ENCODE results near the gene AKAIN1. TPM values are rescaled to one million over a fixed set of nuclear protein-coding genes. Genes with fewer than 3 reads are reported as not detected.

Gene AKAIN1
- polyA plus RNA-seq, 1 donor from 2014 or later, result not detected

GRCh38 chr18:5097116-5097703 is 99.8 kb downstream of the AKAIN1 start:
- Histone ChIP-seq H3F3A (ENCODE audit: insufficient read depth, low read length, poor library complexity, severe bottlenecking) (no peaks in the 10 kb centered on the region), H3K4me3 (ENCODE audit: low read length) (no peak overlapping the region), H3K27ac (ENCODE audit: low read length) (no peak overlapping the region), H3K36me3 (ENCODE audit: insufficient read depth, low read length) (no peaks in the 10 kb centered on the region), H3K4me2 (ENCODE audit: low read length) (no peak overlapping the region), H3K79me2 (replicated peaks; ENCODE audit: insufficient read depth, low read length) (no peaks in the 10 kb centered on the region), H3K27me3 (ENCODE audit: insufficient read depth, low read depth, low read length) (no peaks in the 10 kb centered on the region), H3K9me2 (ENCODE audit: insufficient read depth, low read length) (no peaks in the 10 kb centered on the region), H3K9ac (ENCODE audit: low read length) (no peak overlapping the region), H3K9me3 (ENCODE audit: low read length) (no peaks in the 10 kb centered on the region), H4K20me1 (ENCODE audit: insufficient read depth) (no peaks in the 10 kb centered on the region), H2AFZ (ENCODE audit: low read depth, low read length) (no peak overlapping the region)
- TF ChIP-seq EP300 (conservative IDR thresholded peaks at IDR 0.05; ENCODE audit: poor library complexity, severe bottlenecking) (no peak), CTCF (IDR thresholded peaks at IDR 0.05; ENCODE audit: poor library complexity, severe bottlenecking) (no peak), RAD21 (conservative IDR thresholded peaks at IDR 0.05) (no peak), MXI1 (conservative IDR thresholded peaks at IDR 0.05; ENCODE audit: poor library complexity, severe bottlenecking) (no peak), EZH2 (IDR thresholded peaks at IDR 0.05; ENCODE audit: borderline replicate concordance, insufficient read depth, low read length, poor library complexity, severe bottlenecking) (no peak), SMC3 (conservative IDR thresholded peaks at IDR 0.05; ENCODE audit: poor library complexity) (no peak), POLR2AphosphoS5 (IDR thresholded peaks at IDR 0.05) (no peak), TAF1 (IDR thresholded peaks at IDR 0.05; ENCODE audit: low read depth) (no peak)
- TF ChIP-seq, protein P1, sequence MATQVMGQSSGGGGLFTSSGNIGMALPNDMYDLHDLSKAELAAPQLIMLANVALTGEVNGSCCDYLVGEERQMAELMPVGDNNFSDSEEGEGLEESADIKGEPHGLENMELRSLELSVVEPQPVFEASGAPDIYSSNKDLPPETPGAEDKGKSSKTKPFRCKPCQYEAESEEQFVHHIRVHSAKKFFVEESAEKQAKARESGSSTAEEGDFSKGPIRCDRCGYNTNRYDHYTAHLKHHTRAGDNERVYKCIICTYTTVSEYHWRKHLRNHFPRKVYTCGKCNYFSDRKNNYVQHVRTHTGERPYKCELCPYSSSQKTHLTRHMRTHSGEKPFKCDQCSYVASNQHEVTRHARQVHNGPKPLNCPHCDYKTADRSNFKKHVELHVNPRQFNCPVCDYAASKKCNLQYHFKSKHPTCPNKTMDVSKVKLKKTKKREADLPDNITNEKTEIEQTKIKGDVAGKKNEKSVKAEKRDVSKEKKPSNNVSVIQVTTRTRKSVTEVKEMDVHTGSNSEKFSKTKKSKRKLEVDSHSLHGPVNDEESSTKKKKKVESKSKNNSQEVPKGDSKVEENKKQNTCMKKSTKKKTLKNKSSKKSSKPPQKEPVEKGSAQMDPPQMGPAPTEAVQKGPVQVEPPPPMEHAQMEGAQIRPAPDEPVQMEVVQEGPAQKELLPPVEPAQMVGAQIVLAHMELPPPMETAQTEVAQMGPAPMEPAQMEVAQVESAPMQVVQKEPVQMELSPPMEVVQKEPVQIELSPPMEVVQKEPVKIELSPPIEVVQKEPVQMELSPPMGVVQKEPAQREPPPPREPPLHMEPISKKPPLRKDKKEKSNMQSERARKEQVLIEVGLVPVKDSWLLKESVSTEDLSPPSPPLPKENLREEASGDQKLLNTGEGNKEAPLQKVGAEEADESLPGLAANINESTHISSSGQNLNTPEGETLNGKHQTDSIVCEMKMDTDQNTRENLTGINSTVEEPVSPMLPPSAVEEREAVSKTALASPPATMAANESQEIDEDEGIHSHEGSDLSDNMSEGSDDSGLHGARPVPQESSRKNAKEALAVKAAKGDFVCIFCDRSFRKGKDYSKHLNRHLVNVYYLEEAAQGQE (IDR thresholded peaks at IDR 0.05; ENCODE audit: borderline replicate concordance), result no peak

DNA sequence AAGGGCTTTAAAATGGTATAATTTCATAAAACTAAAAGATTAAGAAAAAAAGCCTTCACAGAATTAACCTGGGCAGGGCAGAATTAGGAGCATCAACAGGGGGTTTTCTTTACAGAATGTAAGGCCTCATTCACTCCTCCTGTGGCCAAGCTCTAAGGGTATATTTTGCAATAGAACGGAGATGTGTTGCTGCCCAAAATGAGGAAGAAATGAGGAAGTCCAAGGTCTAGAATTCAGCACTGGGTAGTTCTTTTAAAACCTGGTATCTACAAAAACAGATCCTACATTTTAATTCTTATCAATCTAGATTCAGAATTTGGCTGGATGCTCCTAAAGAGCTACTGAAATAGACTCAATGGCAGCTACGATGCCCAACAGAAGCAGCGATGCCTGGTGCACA is 101.8 kb downstream of the AKAIN1 start:
- H3K79me2 ChIP-seq (replicated peaks; ENCODE audit: insufficient read depth, low read length), result no peaks in the 10 kb centered on the region
- TF ChIP-seq MXI1 (conservative IDR thresholded peaks at IDR 0.05; ENCODE audit: poor library complexity, severe bottlenecking) (no peak), TAF1 (IDR thresholded peaks at IDR 0.05; ENCODE audit: low read depth) (no peak), RAD21 (conservative IDR thresholded peaks at IDR 0.05) (no peak), SMC3 (conservative IDR thresholded peaks at IDR 0.05; ENCODE audit: poor library complexity) (no peak), POLR2AphosphoS5 (IDR thresholded peaks at IDR 0.05) (no peak)
- TF ChIP-seq, protein P1 (IDR thresholded peaks at IDR 0.05; ENCODE audit: borderline replicate concordance), result no peak
- H3K4me2 ChIP-seq (ENCODE audit: low read length), result no peak overlapping the region
- no peaks in the 10 kb centered on the region for H3K27me3 ChIP-seq (ENCODE audit: insufficient read depth, low read depth, low read length)
- H3K9me2 ChIP-seq (ENCODE audit: insufficient read depth, low read length), result no peaks in the 10 kb centered on the region
- H3K9ac ChIP-seq (ENCODE audit: low read length), result no peak overlapping the region
- no peaks in the 10 kb centered on the region for H3K36me3 ChIP-seq (ENCODE audit: insufficient read depth, low read length)
- H2AFZ ChIP-seq (ENCODE audit: low read depth, low read length), result no peak overlapping the region
- H3K27ac ChIP-seq (ENCODE audit: low read length), result no peak overlapping the region
- no peaks in the 10 kb centered on the region for H4K20me1 ChIP-seq (ENCODE audit: insufficient read depth)
- no peaks in the 10 kb centered on the region for H3F3A ChIP-seq (ENCODE audit: insufficient read depth, low read length, poor library complexity, severe bottlenecking)
- no peak overlapping the region for H3K4me3 ChIP-seq (ENCODE audit: low read length)
- H3K9me3 ChIP-seq (ENCODE audit: low read length), result no peaks in the 10 kb centered on the region
